BE2C (cell line): Measurements from ENCODE around the gene KRTAP12-3.
"Not testable (repeated sequence)": the region's sequence is repeated elsewhere in the genome, so short reads cannot be mapped to it uniquely, and the experiment has no call there.

Experiments used
- DNase-seq: peaks from one replicate; pipeline ENCODE4 v3.0.0-alpha.2; 2020
- H3K27me3 ChIP-seq: fragments of 250-450 bp; sonication (Bioruptor Pico); 2 replicates; pipeline ENCODE4 v1.5.1; 2020; ENCODE audit warnings: mild to moderate bottlenecking
- H3K36me3 ChIP-seq: fragments of 250-450 bp; sonication (Bioruptor Pico); 2 replicates; pipeline ENCODE4 v1.5.1; 2020; ENCODE audit warnings: mild to moderate bottlenecking
- H3K4me1 ChIP-seq: fragments of 250-450 bp; sonication (Bioruptor Pico); 2 replicates; pipeline ENCODE4 v1.5.1; 2020
- H3K4me3 ChIP-seq: 2 replicates; pipeline ENCODE4 v1.5.1; 2011; ENCODE audit warnings: low read depth, low read length
- H3K9me3 ChIP-seq: fragments of 250-450 bp; sonication (Bioruptor Pico); 2 replicates; pipeline ENCODE4 v1.5.1; 2020
- CTCF ChIP-seq: IDR thresholded peaks from 2 replicates; pipeline ENCODE4 v1.5.1; 2012; ENCODE audit warnings: mild to moderate bottlenecking, low read depth, low read length

Gene KRTAP12-3

GRCh38 chr21:44696572-44696971 lies 38.8 kb downstream of the KRTAP12-3 start:
- H3K4me3 ChIP-seq, result no peak overlapping the region
- peaks cover 81% of the 10 kb centered on the region for H3K27me3 ChIP-seq
- H3K4me1 ChIP-seq, result no peaks in the 10 kb centered on the region
- TF ChIP-seq CTCF, result no peak
- no peaks in the 10 kb centered on the region for H3K9me3 ChIP-seq
- no peaks in the 10 kb centered on the region for H3K36me3 ChIP-seq
- DNase-seq, result no peak

GRCh38 chr21:44697172-44697810 lies 39.6 kb downstream of the KRTAP12-3 start, which contains the start of gene KRTAP10-12:
Gene KRTAP10-12 (plus strand): TSS chr21:44697172. CDS start chr21:44697202, 30 bp downstream.
- not testable (repeated sequence) for H3K4me1 ChIP-seq, DNase-seq, H3K9me3 ChIP-seq, H3K4me3 ChIP-seq, H3K36me3 ChIP-seq
- H3K27me3 ChIP-seq, result peaks cover 88% of the 10 kb centered on the region

GRCh38 chr21:44697811-44698734 lies 40.3 kb downstream of the KRTAP12-3 start:
- no peaks in the 10 kb centered on the region for H3K9me3 ChIP-seq
- H3K4me3 ChIP-seq, result no peak overlapping the region
- DNase-seq, result no peak
- peaks cover 96% of the 10 kb centered on the region for H3K27me3 ChIP-seq
- H3K36me3 ChIP-seq, result no peaks in the 10 kb centered on the region
- no peak for TF ChIP-seq CTCF
- H3K4me1 ChIP-seq, result no peaks in the 10 kb centered on the region

GRCh38 chr21:44699502-44700001 lies 41.8 kb downstream of the KRTAP12-3 start:
- H3K36me3 ChIP-seq, result no peaks in the 10 kb centered on the region
- H3K4me3 ChIP-seq, result no peak overlapping the region
- H3K27me3 ChIP-seq, result peaks cover 100% of the 10 kb centered on the region
- H3K9me3 ChIP-seq, result no peaks in the 10 kb centered on the region
- no peaks in the 10 kb centered on the region for H3K4me1 ChIP-seq
- TF ChIP-seq CTCF, result no peak
- no peak for DNase-seq

GRCh38 chr21:44700101-44701022 lies 42.6 kb downstream of the KRTAP12-3 start:
- TF ChIP-seq CTCF, result no peak
- Histone ChIP-seq H3K4me1 (no peaks in the 10 kb centered on the region), H3K9me3 (no peaks in the 10 kb centered on the region), H3K4me3 (no peak overlapping the region), H3K36me3 (no peaks in the 10 kb centered on the region), H3K27me3 (peaks cover 96% of the 10 kb centered on the region)
- DNase-seq, result no peak

GRCh38 chr21:44701023-44701400 lies 43.3 kb downstream of the KRTAP12-3 start:
- TF ChIP-seq CTCF, result no peak
- no peaks in the 10 kb centered on the region for H3K36me3 ChIP-seq
- H3K4me3 ChIP-seq, result no peak overlapping the region
- H3K4me1 ChIP-seq, result no peaks in the 10 kb centered on the region
- DNase-seq, result no peak
- H3K9me3 ChIP-seq, result no peaks in the 10 kb centered on the region
- peaks cover 92% of the 10 kb centered on the region for H3K27me3 ChIP-seq
